ENCODE measurements around the gene DUSP2. TPM values are rescaled to one million over a fixed set of nuclear protein-coding genes. Genes with fewer than 3 reads are reported as not detected.

DUSP2 gene
- total and polyA plus RNA-seq, 10 of the 15 experiments (the other 5 are each of a cell fraction or from before 2014, with no cell fraction given), result 9.7 to 212 (median 57.2) TPM

GRCh38 chr2:96146881-96147592, 1.8 kb upstream of the DUSP2 start:
- H3K9ac ChIP-seq (ENCODE audit: control insufficient read depth, insufficient read depth, low read length), result peak overlapping the region; percentile 89
- H3K27me3 ChIP-seq (replicated peaks in 1 of 2; ENCODE audit: control insufficient read depth in 2 of 2, insufficient read depth in 2 of 2, low read length in 1 of 2), result no peaks in the 10 kb centered on the region
- H3K36me3 ChIP-seq (ENCODE audit: control insufficient read depth in 2 of 2, insufficient read depth in 2 of 2, low read length in 1 of 2), result peaks cover 7% of the 10 kb centered on the region in 2 experiments; a peak in 2 of 4 replicates
- peaks cover 29% of the 10 kb centered on the region for H3K79me2 ChIP-seq (ENCODE audit: control insufficient read depth, insufficient read depth, low read length)
- H3K27ac ChIP-seq (ENCODE audit: control insufficient read depth, insufficient read depth), result peak overlapping the region; percentile 89
- ChIA-PET CTCF (interaction anchor here (0.6 to 14.4 kb wide), 11 partner anchors 8 to 154 kb away, joined by 3 to 535 read pairs (median 4); partner anchors contain the start of genes ADRA2B and ASTL), SMC1A (ENCODE audit: uncharacterized antibody, unreplicated experiment) (interaction anchor here (0.7 to 14.4 kb wide), 8 partner anchors 8 to 154 kb away, joined by 3 to 338 read pairs (median 8); partner anchors contain the start of gene ASTL), RAD21 (ENCODE audit: unreplicated experiment) (interaction anchor here (0.8 to 18.1 kb wide), 11 partner anchors 8 to 363 kb away, joined by 3 to 463 read pairs (median 4); partner anchors contain the start of genes ASTL and STARD7), POLR2A (interaction anchor here (1.0 to 9.5 kb wide), 7 partner anchors 8 to 174 kb away, joined by 3 to 161 read pairs (median 5); partner anchors contain the start of genes ASTL and STARD7)
- FAIRE-seq (no peak), ATAC-seq (no peak), DNase-seq (ENCODE audit: low read depth, low spot score) (no peak)
- in situ Hi-C loops (cut with MboI) (no loop called here), intact Hi-C loops (cut with micrococcal nuclease; ENCODE audit: unreplicated experiment) (loop anchor here (1.0 to 5.0 kb wide), 3 partner anchors 17 to 380 kb away; partner anchors contain the start of gene NCAPH)
- no peak overlapping the region for H2AFZ ChIP-seq (ENCODE audit: control insufficient read depth, low read depth, low read length)
- H3K9me3 ChIP-seq (replicated peaks; ENCODE audit: control insufficient read depth, insufficient read depth, low read length), result no peaks in the 10 kb centered on the region
- H3K4me2 ChIP-seq (ENCODE audit: control insufficient read depth, insufficient read depth), result peak overlapping the region; percentile 95
- BruUV-seq (replicated peaks), result no TSS peak
- H3K4me1 ChIP-seq (ENCODE audit: control insufficient read depth, insufficient read depth, low read length), result peaks cover 45% of the 10 kb centered on the region
- H4K20me1 ChIP-seq (ENCODE audit: control insufficient read depth, insufficient read depth), result no peaks in the 10 kb centered on the region
- WGBS (ENCODE audit: insufficient coverage, insufficient replicate concordance, low lambda C conversion rate, missing lambda C conversion rate), result 45% methylated on average over 9 of the region's 9 CpGs
- H3K4me3 ChIP-seq, result peak overlapping the region; percentile 92
- TF ChIP-seq EP300 (IDR thresholded peaks at IDR 0.05; ENCODE audit: borderline replicate concordance in 1 of 2, control insufficient read depth in 1 of 2, low read depth in 2 of 2, low read length in 2 of 2), result no peak
- TF ChIP-seq, protein P1, sequence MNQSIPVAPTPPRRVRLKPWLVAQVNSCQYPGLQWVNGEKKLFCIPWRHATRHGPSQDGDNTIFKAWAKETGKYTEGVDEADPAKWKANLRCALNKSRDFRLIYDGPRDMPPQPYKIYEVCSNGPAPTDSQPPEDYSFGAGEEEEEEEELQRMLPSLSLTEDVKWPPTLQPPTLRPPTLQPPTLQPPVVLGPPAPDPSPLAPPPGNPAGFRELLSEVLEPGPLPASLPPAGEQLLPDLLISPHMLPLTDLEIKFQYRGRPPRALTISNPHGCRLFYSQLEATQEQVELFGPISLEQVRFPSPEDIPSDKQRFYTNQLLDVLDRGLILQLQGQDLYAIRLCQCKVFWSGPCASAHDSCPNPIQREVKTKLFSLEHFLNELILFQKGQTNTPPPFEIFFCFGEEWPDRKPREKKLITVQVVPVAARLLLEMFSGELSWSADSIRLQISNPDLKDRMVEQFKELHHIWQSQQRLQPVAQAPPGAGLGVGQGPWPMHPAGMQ (IDR thresholded peaks at IDR 0.05; ENCODE audit: borderline replicate concordance), result no peak
- no peak for TF ChIP-seq POLR2AphosphoS2 (IDR thresholded peaks at IDR 0.05; ENCODE audit: low read depth, low read length)
- TF ChIP-seq NR2C2 (IDR thresholded peaks at IDR 0.05; ENCODE audit: borderline replicate concordance, control insufficient read depth, insufficient read length, low read depth), result no peak
- TF ChIP-seq ZNF207 (IDR thresholded peaks at IDR 0.05; ENCODE audit: borderline replicate concordance), result no peak
- no peak for TF ChIP-seq RUNX3 (IDR thresholded peaks at IDR 0.05; ENCODE audit: low read length)
- no peak for TF ChIP-seq ATF2 (IDR thresholded peaks at IDR 0.05; ENCODE audit: low read length)
- TF ChIP-seq NFXL1 (IDR thresholded peaks at IDR 0.05; ENCODE audit: borderline replicate concordance), result no peak
- no peak for TF ChIP-seq DPF2 (IDR thresholded peaks at IDR 0.05)
- TF ChIP-seq HDGF (IDR thresholded peaks at IDR 0.05), result no peak
- no peak for TF ChIP-seq KDM1A (IDR thresholded peaks at IDR 0.05; ENCODE audit: borderline replicate concordance)
- TF ChIP-seq SIN3A (IDR thresholded peaks at IDR 0.05; ENCODE audit: low read depth, low read length), result no peak
- no peak for TF ChIP-seq ZBTB11 (CRISPR knock-in tag; IDR thresholded peaks at IDR 0.05)
- TF ChIP-seq SUZ12 (IDR thresholded peaks at IDR 0.05; ENCODE audit: unreplicated experiment), result no peak
- no peak for TF ChIP-seq SRF (IDR thresholded peaks at IDR 0.05; ENCODE audit: low read depth in 2 of 2, low read length in 2 of 2)

Data from GM12878 (cell line).